GM04503 (cell line): ENCODE results near the gene OVAAL.

Experiments
- DNase-seq: peaks from one replicate; pipeline ENCODE4 v3.0.0-alpha.2; 2012; ENCODE audit warnings: low read depth

Gene OVAAL

GRCh38 chr1:180606155-180606554 is 47.4 kb downstream of the OVAAL start:
- DNase-seq, result no peak

- DNase-seq, result no peak
These were observed 51.1 kb downstream of the OVAAL start for GRCh38 chr1:180609643-180610555.

DNA sequence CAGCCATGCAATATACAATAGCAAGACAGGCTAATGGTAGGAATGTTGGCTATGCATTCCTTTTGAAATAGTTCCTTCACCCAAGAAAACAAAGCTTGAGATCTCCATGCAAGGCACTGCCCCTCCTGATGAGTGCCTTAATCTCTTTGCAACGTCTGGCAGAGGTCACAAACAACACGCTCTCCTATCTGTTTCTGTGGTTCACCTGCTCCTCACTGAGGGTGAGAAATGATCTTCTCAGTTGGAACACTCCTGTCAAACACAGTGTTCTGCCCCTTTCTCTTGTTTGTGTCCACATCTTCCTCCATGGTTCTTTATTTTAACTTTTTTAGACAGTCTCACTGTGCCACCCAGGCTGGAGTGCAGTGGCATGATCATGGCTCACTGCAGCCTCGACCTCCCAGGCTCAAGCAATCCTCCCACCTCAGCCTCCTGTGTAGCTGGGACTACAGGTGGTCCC is 51.8 kb downstream of the OVAAL start:
- no peak for DNase-seq

DNA sequence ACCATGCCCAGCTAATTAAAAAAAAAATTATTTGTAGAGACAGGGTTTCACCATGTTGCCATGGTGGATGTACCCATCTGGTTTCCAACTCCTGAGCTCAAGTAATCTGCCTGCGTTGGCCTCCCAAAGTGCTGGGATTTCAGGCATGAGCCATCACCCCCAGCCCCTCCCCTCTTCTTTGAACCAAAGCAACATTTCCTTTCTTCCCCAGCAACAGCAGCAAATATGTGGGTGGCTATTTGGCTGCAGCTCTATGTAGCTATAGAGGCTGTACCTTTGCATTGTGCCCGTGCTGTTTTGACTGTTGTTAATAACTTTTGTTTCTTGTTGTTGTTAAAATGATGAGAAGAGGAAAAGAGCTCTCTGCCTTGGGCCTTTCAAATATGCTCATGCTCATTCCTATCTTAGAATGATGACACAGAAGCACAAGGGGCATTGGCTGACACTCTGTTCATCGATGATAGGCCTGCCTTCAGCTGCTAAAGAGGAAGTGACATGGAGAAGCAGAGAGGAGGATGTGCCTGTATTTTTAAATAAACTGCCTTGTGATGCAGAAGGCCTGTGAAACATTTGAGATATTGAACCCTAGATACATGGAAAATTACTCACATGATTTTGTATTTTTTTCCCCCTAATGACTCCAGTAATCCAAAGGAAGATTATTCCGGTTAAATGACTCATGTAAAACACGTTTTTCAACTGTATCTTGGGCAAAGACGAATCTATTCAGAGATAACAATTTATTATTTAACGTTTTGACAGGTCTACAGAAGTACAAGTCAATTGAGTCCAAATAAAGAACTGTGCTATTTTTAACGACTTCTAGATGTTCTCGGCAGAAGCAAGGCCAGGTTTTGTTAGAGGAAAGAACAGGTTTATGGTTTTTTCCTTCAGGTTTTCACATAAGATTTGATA is 52.5 kb downstream of the OVAAL start:
- DNase-seq, result no peak

- no peak for DNase-seq
These were observed 53.9 kb downstream of the OVAAL start for GRCh38 chr1:180612632-180613031.

GRCh38 chr1:180614730-180615129 is 56.0 kb downstream of the OVAAL start:
- DNase-seq, result no peak

GRCh38 chr1:180615493-180616290 is 56.9 kb downstream of the OVAAL start:
- no peak for DNase-seq
